AG09319 (cell line): ENCODE data around the gene CADM1.

Experiments
- DNase-seq: peaks from one replicate; pipeline ENCODE4 v3.0.0-alpha.2; 2010; ENCODE audit warnings: low read depth; ENCODE audit errors: extremely low read depth
- CTCF ChIP-seq: IDR thresholded peaks from 2 replicates; pipeline ENCODE4 v1.5.1; 2011; ENCODE audit warnings: low read depth, mild to moderate bottlenecking, inconsistent platforms, low read length, moderate library complexity

CADM1 gene

DNA sequence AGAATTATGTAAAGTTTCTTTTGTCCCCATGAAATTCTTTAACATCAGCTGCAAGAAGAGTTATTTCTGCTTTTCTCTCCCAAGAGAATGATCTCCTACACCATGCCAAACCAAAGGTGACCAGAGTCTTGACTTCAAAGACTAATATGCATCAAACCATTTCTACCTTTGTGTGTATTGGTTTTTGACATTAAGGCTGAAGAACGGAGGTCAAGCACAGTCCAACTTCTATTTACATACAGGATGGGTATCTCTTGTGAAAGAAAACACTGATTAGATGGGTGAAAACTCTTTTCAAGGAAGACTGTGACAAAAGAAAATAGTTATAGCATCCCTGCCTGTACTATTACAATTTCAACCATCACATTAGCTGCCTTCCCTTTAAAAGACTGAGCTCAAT is 256.3 kb downstream of the CADM1 start:
- TF ChIP-seq CTCF, result no peak

DNA sequence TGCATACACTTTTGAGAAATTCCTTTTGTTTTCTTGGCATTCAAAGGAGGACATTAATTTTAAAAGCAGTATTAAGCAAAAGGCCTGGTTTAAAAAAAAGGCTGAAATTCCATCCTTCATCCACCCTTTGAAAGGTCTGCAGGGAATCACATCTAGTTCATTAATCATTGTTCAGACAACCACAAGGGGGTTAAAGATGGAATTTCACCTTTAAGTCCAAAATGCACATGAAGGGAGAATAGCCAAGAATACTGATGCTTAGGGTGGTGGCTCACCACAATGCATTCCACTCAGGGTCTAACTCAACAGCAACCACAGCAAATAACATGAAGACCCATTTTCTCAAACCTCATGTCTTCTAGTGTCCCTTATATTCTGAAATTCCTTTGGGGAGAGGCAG is 256.9 kb downstream of the CADM1 start:
- no peak for TF ChIP-seq CTCF
- DNase-seq, result no peak

More for the DNA sequence above, 256.3 kb downstream of the CADM1 start:
- DNase-seq, result no peak

- no peak for DNase-seq
- no peak for TF ChIP-seq CTCF
Measured at GRCh38 chr11:115244758-115245157, 259.5 kb downstream of the CADM1 start.

DNA sequence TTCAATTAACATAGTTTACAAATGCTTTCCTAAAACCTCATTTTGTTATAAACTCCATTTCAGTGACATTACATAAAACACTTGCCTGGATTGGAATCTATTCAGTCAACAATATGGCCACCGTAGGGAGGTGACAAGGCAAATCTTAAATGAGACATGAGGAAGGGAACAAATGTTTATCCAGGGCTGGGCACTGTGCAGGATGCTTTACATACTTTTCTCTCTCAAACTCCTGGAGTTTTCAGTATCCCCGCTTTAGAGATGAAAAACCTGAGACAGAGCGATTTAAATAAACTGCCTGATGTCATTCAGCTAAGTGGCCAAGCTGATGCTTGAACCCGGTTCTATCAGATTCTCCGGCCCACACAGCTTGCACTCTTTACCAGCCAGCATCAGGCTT is 259.9 kb downstream of the CADM1 start:
- TF ChIP-seq CTCF, result no peak
- DNase-seq, result no peak

DNA sequence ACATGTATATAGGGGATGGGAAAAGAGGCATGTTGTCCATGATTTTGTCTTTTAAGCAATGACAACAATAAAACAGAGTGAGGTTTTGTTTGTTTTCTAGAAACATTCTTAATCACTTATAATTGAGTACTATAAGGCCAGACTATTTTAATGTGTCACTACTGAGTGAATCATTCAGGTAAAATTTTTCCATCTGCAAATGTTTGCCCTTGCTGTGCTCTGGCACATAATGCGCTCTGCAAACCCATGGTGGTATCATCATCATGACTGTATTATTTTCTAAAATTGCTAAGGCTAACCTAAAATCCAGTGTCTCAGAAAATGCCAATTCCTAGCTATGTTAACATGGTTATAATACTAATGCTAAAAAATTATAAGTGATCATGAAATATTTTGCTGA is 261.2 kb downstream of the CADM1 start:
- DNase-seq, result no peak
- TF ChIP-seq CTCF, result no peak

- no peak for DNase-seq
- no peak for TF ChIP-seq CTCF
Measured at GRCh38 chr11:115241899-115242298, 262.3 kb downstream of the CADM1 start.

- no peak for TF ChIP-seq CTCF
- no peak for DNase-seq
Measured at GRCh38 chr11:115238791-115239190, 265.4 kb downstream of the CADM1 start.

DNA sequence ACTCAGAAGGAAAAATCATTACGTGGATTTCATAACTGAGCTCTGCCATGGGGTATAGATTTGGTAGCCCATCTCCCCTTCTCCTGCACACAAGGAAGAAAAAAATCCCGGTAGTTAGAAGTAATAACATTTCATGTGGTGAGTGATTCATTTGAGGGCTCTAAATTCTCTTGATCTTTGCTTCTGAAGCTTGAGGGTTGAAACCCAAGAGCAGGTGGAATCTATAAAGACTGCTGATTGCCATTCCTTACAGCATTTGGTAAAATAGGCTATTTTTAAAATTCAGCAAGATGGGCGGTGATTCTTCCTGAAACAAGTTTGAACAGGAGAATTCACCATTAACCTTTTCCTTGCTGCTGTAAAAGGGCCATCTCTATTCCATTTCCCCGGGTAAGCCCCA is 266.1 kb downstream of the CADM1 start:
- TF ChIP-seq CTCF, result no peak

More for the DNA sequence above, 266.1 kb downstream of the CADM1 start:
- DNase-seq, result no peak
